Measurements from ENCODE around the gene CPE. TPM values are rescaled to one million over a fixed set of nuclear protein-coding genes. Genes with fewer than 3 reads are reported as not detected.

CPE gene
- total RNA-seq, 3 donors from 2014 or later (not counting 1 experiment from before 2014, with no cell fraction given) = not detected

- no peaks in the 10 kb centered on the region for H3K9me3 ChIP-seq (ENCODE audit: control insufficient read depth, insufficient read depth, low read length)
- no peak overlapping the region for H3K27ac ChIP-seq (ENCODE audit: low read length)
- peaks cover 6% of the 10 kb centered on the region for H3K4me1 ChIP-seq (ENCODE audit: control insufficient read depth, insufficient read depth, low read length)
- Mint-ChIP-seq H3K27ac (no peak overlapping the region), H3K4me1 (no peaks in the 10 kb centered on the region), H3K27me3 (ENCODE audit: low read depth in 2 of 2) (peaks cover 0 to 5% of the 10 kb centered on the region in 2 donors), H3K9me3 (no peaks in the 10 kb centered on the region), H3K36me3 (no peaks in the 10 kb centered on the region), H3K4me3 (no peak overlapping the region)
- H3K4me3 ChIP-seq (ENCODE audit: low read length) = no peak overlapping the region
- H3K27me3 ChIP-seq (ENCODE audit: control insufficient read depth, insufficient read depth, low read length) = no peaks in the 10 kb centered on the region
- intact Hi-C loops (cut with micrococcal nuclease) = no loop called here
- no peak for DNase-seq
- WGBS (ENCODE audit: insufficient coverage) = 94% methylated on average over 5 of the region's 5 CpGs
- ATAC-seq = no peak
- no peak for TF ChIP-seq CTCF (IDR thresholded peaks at IDR 0.05)
- no peaks in the 10 kb centered on the region for H3K36me3 ChIP-seq (ENCODE audit: control insufficient read depth, insufficient read depth, low read length)
Observed at GRCh38 chr4:165433529-165433928, 54.7 kb downstream of the CPE start.

- Mint-ChIP-seq H3K9me3 (no peaks in the 10 kb centered on the region), H3K4me3 (no peak overlapping the region), H3K27ac (no peak overlapping the region), H3K36me3 (no peaks in the 10 kb centered on the region), H3K4me1 (no peaks in the 10 kb centered on the region), H3K27me3 (ENCODE audit: low read depth in 2 of 2) (peaks cover 3 to 14% of the 10 kb centered on the region in 2 donors)
- H3K9me3 ChIP-seq (ENCODE audit: control insufficient read depth, insufficient read depth, low read length) = no peaks in the 10 kb centered on the region
- intact Hi-C loops (cut with micrococcal nuclease) = no loop called here
- TF ChIP-seq CTCF (IDR thresholded peaks at IDR 0.05) = no peak
- 90% methylated on average over 3 of the region's 3 CpGs for WGBS (ENCODE audit: insufficient coverage)
- DNase-seq (no peak), ATAC-seq (no peak)
- no peaks in the 10 kb centered on the region for H3K36me3 ChIP-seq (ENCODE audit: control insufficient read depth, insufficient read depth, low read length)
- H3K27me3 ChIP-seq (ENCODE audit: control insufficient read depth, insufficient read depth, low read length) = peaks cover 4% of the 10 kb centered on the region
- H3K27ac ChIP-seq (ENCODE audit: low read length) = no peak overlapping the region
- no peak overlapping the region for H3K4me3 ChIP-seq (ENCODE audit: low read length)
- no peaks in the 10 kb centered on the region for H3K4me1 ChIP-seq (ENCODE audit: control insufficient read depth, insufficient read depth, low read length)
Observed at GRCh38 chr4:165437691-165438090, 58.9 kb downstream of the CPE start.

DNA sequence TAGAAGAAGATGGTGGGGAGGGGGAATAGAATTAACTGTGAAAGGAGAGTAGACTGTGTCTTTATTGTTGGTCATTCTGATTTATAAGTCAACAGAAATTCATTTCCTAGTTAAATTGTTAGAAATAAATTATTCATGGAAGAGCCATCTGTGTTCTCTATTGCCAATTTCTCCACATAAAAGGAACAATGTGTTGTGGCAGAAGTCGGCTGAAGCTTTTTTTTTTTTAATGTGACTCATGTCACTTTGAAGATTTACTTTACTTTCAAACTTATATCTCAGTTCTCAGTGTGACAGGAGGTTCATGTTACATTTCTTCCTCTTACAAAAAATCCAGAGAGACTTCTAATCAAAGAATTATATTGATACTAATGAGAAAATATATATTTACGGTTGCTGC lies 60.5 kb downstream of the CPE start:
- H3K9me3 Mint-ChIP-seq = no peaks in the 10 kb centered on the region
- WGBS (ENCODE audit: insufficient coverage) = 59% methylated on average over 2 of the region's 2 CpGs
- ATAC-seq (no peak), DNase-seq (no peak)
- no peaks in the 10 kb centered on the region for H3K9me3 ChIP-seq (ENCODE audit: control insufficient read depth, insufficient read depth, low read length)
- H3K36me3 Mint-ChIP-seq = no peaks in the 10 kb centered on the region
- H3K4me1 Mint-ChIP-seq = no peaks in the 10 kb centered on the region
- no peak overlapping the region for H3K4me3 ChIP-seq (ENCODE audit: low read length)
- H3K27ac Mint-ChIP-seq = no peak overlapping the region
- peaks cover 3 to 14% of the 10 kb centered on the region in 2 donors for H3K27me3 Mint-ChIP-seq (ENCODE audit: low read depth in 2 of 2)
- intact Hi-C loops (cut with micrococcal nuclease) = no loop called here
- H3K4me3 Mint-ChIP-seq = no peak overlapping the region
- H3K27ac ChIP-seq (ENCODE audit: low read length) = no peak overlapping the region
- H3K36me3 ChIP-seq (ENCODE audit: control insufficient read depth, insufficient read depth, low read length) = no peaks in the 10 kb centered on the region
- TF ChIP-seq CTCF (IDR thresholded peaks at IDR 0.05) = no peak
- H3K4me1 ChIP-seq (ENCODE audit: control insufficient read depth, insufficient read depth, low read length) = no peaks in the 10 kb centered on the region
- H3K27me3 ChIP-seq (ENCODE audit: control insufficient read depth, insufficient read depth, low read length) = peaks cover 4% of the 10 kb centered on the region

DNA sequence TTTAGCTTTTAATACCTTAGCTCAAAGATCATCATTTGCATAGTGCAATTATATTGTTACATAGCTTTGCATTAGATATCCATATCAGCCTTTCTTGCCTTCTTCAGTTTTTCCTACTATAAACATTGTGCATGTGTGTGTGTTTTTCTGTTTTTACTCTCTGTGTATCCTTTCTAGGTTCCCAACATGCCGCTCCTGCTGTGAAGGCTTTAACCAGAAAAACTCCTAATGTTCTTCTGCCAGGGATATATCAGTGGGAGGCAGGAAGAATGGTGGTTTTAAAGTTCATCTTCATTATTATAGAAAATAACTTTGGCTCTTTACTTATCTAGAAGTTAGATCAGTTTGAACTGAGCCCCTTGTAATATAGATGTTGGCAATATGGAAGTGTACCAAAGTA lies 61.2 kb downstream of the CPE start:
- no peak for DNase-seq
- H3K27ac Mint-ChIP-seq = no peak overlapping the region
- no peaks in the 10 kb centered on the region for H3K9me3 Mint-ChIP-seq
- 100% methylated on average over 1 of the region's 1 CpG for WGBS (ENCODE audit: insufficient coverage)
- no peak for ATAC-seq
- peaks cover 6 to 14% of the 10 kb centered on the region in 2 donors for H3K27me3 Mint-ChIP-seq (ENCODE audit: low read depth in 2 of 2)
- Histone ChIP-seq H3K27ac (ENCODE audit: low read length) (no peak overlapping the region), H3K4me3 (ENCODE audit: low read length) (no peak overlapping the region), H3K9me3 (ENCODE audit: control insufficient read depth, insufficient read depth, low read length) (no peaks in the 10 kb centered on the region), H3K36me3 (ENCODE audit: control insufficient read depth, insufficient read depth, low read length) (no peaks in the 10 kb centered on the region), H3K4me1 (ENCODE audit: control insufficient read depth, insufficient read depth, low read length) (no peaks in the 10 kb centered on the region), H3K27me3 (ENCODE audit: control insufficient read depth, insufficient read depth, low read length) (peaks cover 4% of the 10 kb centered on the region)
- no peaks in the 10 kb centered on the region for H3K36me3 Mint-ChIP-seq
- TF ChIP-seq CTCF (IDR thresholded peaks at IDR 0.05) = no peak
- no peak overlapping the region for H3K4me3 Mint-ChIP-seq
- intact Hi-C loops (cut with micrococcal nuclease) = no loop called here
- no peaks in the 10 kb centered on the region for H3K4me1 Mint-ChIP-seq

All from natural killer cell (primary cell).